Naive thymus-derived CD4-positive, alpha-beta T cell (primary cell): ENCODE data around the gene NPLOC4. TPM values are rescaled to one million over a fixed set of nuclear protein-coding genes. Genes with fewer than 3 reads are reported as not detected.

ENCODE experiments used
- ATAC-seq: fragments of 150-1000 bp; cut with Tn5 transposase; 2 replicates; pipeline ENCODE4 v1.10.0; 2021; ENCODE audit warnings: mild to moderate bottlenecking, moderate library complexity
- CTCF ChIA-PET: fragments of 350-600 bp; sonication (Branson Sonifier 250); formaldehyde crosslinking; loops from one replicate; lab custom pipeline; 2021; ENCODE audit warnings: antibody characterized with exemption; lab: Charles Lee
- POLR2A ChIA-PET: fragments of 350-600 bp; sonication (Branson Sonifier 250); formaldehyde crosslinking; loops from one replicate; lab custom pipeline; 2021; ENCODE audit warnings: antibody characterized with exemption, inconsistent platforms; lab: Charles Lee
- DNase-seq, 9 donors: peaks; one replicate each; pipeline versions ENCODE4 v3.0.0 to v3.0.0-alpha.2; 2020 to 2022; ENCODE audit warnings: mixed read lengths in 1 of 9
- H3K27ac ChIP-seq: one replicate; pipeline ENCODE4 v1.7.0; 2013; ENCODE audit warnings: mild to moderate bottlenecking, low read depth, low read length, moderate library complexity
- H3K27me3 ChIP-seq, 2 donors: one replicate each; pipeline ENCODE4 v1.7.0; 2013; ENCODE audit warnings: low read length in 2 of 2, mild to moderate bottlenecking in 2 of 2, moderate library complexity in 2 of 2; ENCODE audit not compliant: control insufficient read depth in 2 of 2, insufficient read depth in 2 of 2
- H3K36me3 ChIP-seq, 3 experiments: 1 replicate in 2 of 3; 2 replicates in 1 of 3; pipeline ENCODE4 v1.7.0; 2013; ENCODE audit warnings: low read length in 3 of 3, mild to moderate bottlenecking in 3 of 3, moderate library complexity in 1 of 3; ENCODE audit not compliant: insufficient read depth in 3 of 3, control insufficient read depth in 2 of 3
- H3K4me1 ChIP-seq, 2 donors: one replicate each; pipeline ENCODE4 v1.7.0; 2013; ENCODE audit warnings: low read length in 2 of 2, mild to moderate bottlenecking in 2 of 2, moderate library complexity in 1 of 2; ENCODE audit not compliant: control insufficient read depth in 2 of 2, insufficient read depth in 2 of 2
- H3K4me3 ChIP-seq: 2 replicates; pipeline ENCODE4 v1.7.0; 2013; ENCODE audit warnings: mild to moderate bottlenecking, low read length
- H3K9me3 ChIP-seq, 3 experiments: 1 replicate in 2 of 3; 2 replicates in 1 of 3; pipeline ENCODE4 v1.7.0; 2013; ENCODE audit warnings: low read length in 3 of 3; ENCODE audit not compliant: control insufficient read depth in 2 of 3
- H3K27ac Mint-ChIP-seq, 9 donors: one replicate each; pipeline ENCODE4 v1.8.0; 2020 to 2022; ENCODE audit warnings: mixed read lengths in 9 of 9, mild to moderate bottlenecking in 8 of 9, moderate library complexity in 5 of 9, inconsistent platforms in 2 of 9
- H3K27me3 Mint-ChIP-seq, 5 donors: one replicate each; pipeline ENCODE4 v1.8.0; 2021 to 2022; ENCODE audit warnings: mixed read lengths in 5 of 5, mild to moderate bottlenecking in 1 of 5
- H3K36me3 Mint-ChIP-seq, 5 donors: one replicate each; pipeline ENCODE4 v1.8.0; 2020 to 2022; ENCODE audit warnings: mixed read lengths in 5 of 5, mild to moderate bottlenecking in 3 of 5, inconsistent platforms in 1 of 5
- H3K4me1 Mint-ChIP-seq, 7 donors: one replicate each; pipeline ENCODE4 v1.8.0; 2020 to 2022; ENCODE audit warnings: mixed read lengths in 7 of 7, mild to moderate bottlenecking in 3 of 7, inconsistent platforms in 1 of 7
- H3K4me3 Mint-ChIP-seq, 10 donors: one replicate each; pipeline ENCODE4 v1.8.0; 2020 to 2022; ENCODE audit warnings: mild to moderate bottlenecking in 10 of 10, mixed read lengths in 10 of 10, moderate library complexity in 6 of 10, inconsistent platforms in 2 of 10
- H3K9me3 Mint-ChIP-seq, 11 donors: one replicate each; pipeline ENCODE4 v1.8.0; 2020 to 2022; ENCODE audit warnings: mixed read lengths in 11 of 11, mild to moderate bottlenecking in 4 of 11, inconsistent platforms in 1 of 11, moderate library complexity in 1 of 11
- intact Hi-C, 2 donors: fragments of 100-400 bp; cut with micrococcal nuclease; formaldehyde crosslinking; loops; one replicate each; pipeline ENCODE4 v1.15.1; 2023
- polyA plus RNA-seq, 2 donors: library from polyadenylated mRNA; unstranded; fragments of 300-500 nt; fragmentation: Illumina TruSeq; gene quantifications; one replicate each; pipeline ENCODE4 v1.2.3, GENCODE V29; 2021
- total RNA-seq, 6 experiments: library from RNA in 5 of 6; stranded (reverse) in 5 of 6; gene quantifications; 1 replicate in 5 of 6; 2 replicates in 1 of 6; pipeline ENCODE4 v1.2.3 and lab custom pipeline; 2021 to 2026

The NPLOC4 gene
- total and polyA plus RNA-seq, 7 experiments from 2014 or later = 47.8 to 125 (median 84.2) TPM

DNA sequence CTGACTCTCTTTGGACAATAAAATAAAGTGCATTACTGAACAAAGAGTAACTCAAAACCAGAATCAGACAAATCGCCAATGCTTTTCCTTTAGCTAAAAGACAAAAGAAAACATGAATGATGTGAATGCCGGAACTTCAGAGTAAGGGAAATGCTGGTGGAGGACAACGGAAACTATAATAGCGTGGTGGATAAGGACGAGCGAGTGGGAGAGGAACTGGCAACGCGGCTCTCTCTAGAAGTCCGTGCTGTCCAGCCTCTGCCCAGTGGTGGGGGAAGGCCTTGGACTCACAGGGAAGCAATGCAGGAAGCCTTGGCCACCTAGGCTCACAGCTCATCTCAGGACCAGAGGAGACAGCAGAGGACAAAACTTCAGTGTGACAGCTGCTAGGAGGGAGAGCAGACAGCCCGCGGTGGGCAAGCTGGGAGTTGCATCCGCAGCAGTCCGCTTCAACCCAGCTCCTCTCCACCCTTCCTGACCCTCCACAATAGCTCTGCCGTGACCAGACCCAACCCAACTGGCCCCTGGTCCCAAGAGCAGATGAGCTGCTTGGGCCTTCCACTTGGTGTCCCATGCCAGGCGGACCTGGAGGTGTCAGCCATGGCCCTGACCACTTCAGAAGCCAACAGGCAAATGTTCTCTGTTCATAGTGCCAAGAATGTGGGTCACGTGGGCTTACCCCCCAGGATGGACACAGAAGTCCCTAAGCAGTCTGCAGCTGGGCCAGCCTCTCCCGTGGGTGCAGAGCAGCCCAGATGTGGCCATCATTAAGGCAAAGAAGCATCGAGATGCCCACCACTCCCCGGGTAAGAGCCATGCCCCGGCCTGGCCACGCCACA, 79.4 kb downstream of the NPLOC4 start:
- no peak overlapping the region for H3K4me3 Mint-ChIP-seq
- H3K4me3 ChIP-seq = no peak overlapping the region
- ChIA-PET CTCF (no interaction called here), POLR2A (interaction anchor here (0.8 to 1.0 kb wide), 2 partner anchors 9 to 19 kb away, joined by 3 read pairs; no protein-coding TSS in a partner anchor)
- DNase-seq = no peak
- H3K27me3 ChIP-seq = no peaks in the 10 kb centered on the region
- intact Hi-C loops = loop anchor here in 1 of 2 donors (10.0 kb wide), 1 partner anchor 1103 kb away; no protein-coding TSS in a partner anchor
- H3K9me3 ChIP-seq = no peaks in the 10 kb centered on the region
- peaks cover 7 to 20% (median 17%) of the 10 kb centered on the region in 7 donors for H3K4me1 Mint-ChIP-seq
- no peaks in the 10 kb centered on the region for H3K27me3 Mint-ChIP-seq
- peak overlapping the region in 2 of 9 donors; percentile 3 to 64 for H3K27ac Mint-ChIP-seq
- no peak for ATAC-seq
- H3K9me3 Mint-ChIP-seq = no peaks in the 10 kb centered on the region
- H3K4me1 ChIP-seq = peaks cover 11 to 12% of the 10 kb centered on the region in 2 donors
- peaks cover 0 to 48% (median 3%) of the 10 kb centered on the region in 3 experiments for H3K36me3 ChIP-seq
- H3K27ac ChIP-seq = no peak overlapping the region
- peaks cover 0 to 18% (median 5%) of the 10 kb centered on the region in 5 donors for H3K36me3 Mint-ChIP-seq

DNA sequence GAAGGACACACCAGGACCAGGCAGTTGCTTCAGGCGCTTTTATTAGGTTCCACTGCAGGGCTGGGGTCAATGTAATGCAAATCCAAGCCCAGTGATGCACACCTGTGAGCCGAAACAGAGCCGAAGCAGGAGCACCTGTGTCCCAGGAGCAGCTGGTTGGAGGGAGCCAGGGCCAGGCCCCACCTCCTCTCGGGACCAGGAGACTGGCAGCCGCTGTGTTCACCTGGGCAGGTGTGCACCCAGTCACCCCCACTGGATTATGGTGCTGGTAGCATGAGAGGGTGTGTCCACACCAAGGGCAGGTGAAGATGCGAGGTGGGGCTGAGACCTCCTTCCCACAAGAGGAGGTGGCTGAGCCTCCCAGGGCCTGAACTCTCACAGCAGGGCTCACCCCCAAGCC, 80.0 kb downstream of the NPLOC4 start:
- peaks cover 0 to 42% (median under 1%) of the 10 kb centered on the region in 3 experiments for H3K36me3 ChIP-seq
- H3K27me3 ChIP-seq = no peaks in the 10 kb centered on the region
- Mint-ChIP-seq H3K27ac (no peak overlapping the region), H3K4me3 (no peak overlapping the region), H3K36me3 (peaks cover 0 to 16% (median 3%) of the 10 kb centered on the region in 5 donors), H3K9me3 (no peaks in the 10 kb centered on the region), H3K4me1 (peaks cover 7 to 20% (median 17%) of the 10 kb centered on the region in 7 donors), H3K27me3 (no peaks in the 10 kb centered on the region)
- H3K9me3 ChIP-seq = no peaks in the 10 kb centered on the region
- ChIA-PET POLR2A (interaction anchor here (0.8 to 1.0 kb wide), 2 partner anchors 10 to 19 kb away, joined by 3 read pairs; no protein-coding TSS in a partner anchor), CTCF (no interaction called here)
- H3K4me3 ChIP-seq = no peak overlapping the region
- intact Hi-C loops = loop anchor here in 1 of 2 donors (10.0 kb wide), 1 partner anchor 1102 kb away; no protein-coding TSS in a partner anchor
- DNase-seq (no peak), ATAC-seq (no peak)
- H3K27ac ChIP-seq = no peak overlapping the region
- peaks cover 11 to 12% of the 10 kb centered on the region in 2 donors for H3K4me1 ChIP-seq

- H3K4me1 ChIP-seq = peaks cover 14 to 15% of the 10 kb centered on the region in 2 donors
- no peak for DNase-seq
- POLR2A ChIA-PET = interaction anchor here (0.8 to 6.0 kb wide), 2 partner anchors 14 to 45 kb away, joined by 3 to 65 read pairs; partner anchors contain the start of gene ACTG1
- no peak overlapping the region for H3K4me3 ChIP-seq
- Mint-ChIP-seq H3K4me3 (no peak overlapping the region), H3K36me3 (peaks cover 0 to 15% (median 3%) of the 10 kb centered on the region in 5 donors), H3K4me1 (peaks cover 11 to 24% (median 21%) of the 10 kb centered on the region in 7 donors), H3K27ac (no peak overlapping the region), H3K27me3 (no peaks in the 10 kb centered on the region), H3K9me3 (no peaks in the 10 kb centered on the region)
- peaks cover 0 to 36% (median 0%) of the 10 kb centered on the region in 3 experiments for H3K36me3 ChIP-seq
- no peak for ATAC-seq
- CTCF ChIA-PET = interaction anchor here (1.0 kb wide), 1 partner anchor 8 kb away, joined by 4 read pairs; no protein-coding TSS in a partner anchor
- intact Hi-C loops = loop anchor here in 1 of 2 donors (10.0 kb wide), 1 partner anchor 1101 kb away; no protein-coding TSS in a partner anchor
- no peak overlapping the region for H3K27ac ChIP-seq
- no peaks in the 10 kb centered on the region for H3K27me3 ChIP-seq
- H3K9me3 ChIP-seq = no peaks in the 10 kb centered on the region
Observed at GRCh38 chr17:81556175-81556691, 80.7 kb downstream of the NPLOC4 start.

DNA sequence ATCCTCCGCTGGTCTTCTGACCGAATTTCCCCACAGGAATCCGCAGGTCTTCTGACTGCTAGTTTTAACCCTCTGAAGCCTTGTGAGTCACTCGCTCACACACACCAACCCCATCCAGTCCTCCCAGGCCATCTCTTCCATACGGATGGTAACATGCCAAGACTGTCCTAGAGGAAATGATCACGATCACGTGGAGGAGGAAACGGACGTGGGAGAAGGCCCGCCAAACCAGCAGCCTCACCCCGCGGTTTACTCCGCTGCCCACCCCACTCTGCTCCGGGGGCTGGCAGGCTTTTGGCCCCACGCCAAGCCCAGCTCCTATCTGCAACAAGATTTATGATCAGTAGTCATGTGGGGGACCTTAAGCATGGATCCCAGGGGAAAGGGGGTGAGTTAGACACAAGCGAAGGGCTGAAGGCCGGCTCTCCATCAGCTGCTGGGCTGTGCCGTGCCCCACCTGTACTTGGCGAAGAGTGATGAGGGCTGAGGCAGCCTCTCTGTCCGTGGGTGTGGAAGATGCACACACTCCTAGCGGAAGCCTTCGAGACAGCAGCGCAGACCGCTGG, 83.2 kb downstream of the NPLOC4 start:
- no peaks in the 10 kb centered on the region for H3K27me3 Mint-ChIP-seq
- no peaks in the 10 kb centered on the region for H3K9me3 ChIP-seq
- peaks cover 17% of the 10 kb centered on the region in 2 donors for H3K4me1 ChIP-seq
- ChIA-PET POLR2A (interaction anchor here (3.0 to 6.0 kb wide), 2 partner anchors 35 to 43 kb away, joined by 27 to 65 read pairs; partner anchors contain the start of gene ACTG1), CTCF (no interaction called here)
- no peaks in the 10 kb centered on the region for H3K27me3 ChIP-seq
- peaks cover 0 to 30% (median 3%) of the 10 kb centered on the region in 3 experiments for H3K36me3 ChIP-seq
- peaks cover 16 to 41% (median 36%) of the 10 kb centered on the region in 7 donors for H3K4me1 Mint-ChIP-seq
- peak overlapping the region; percentile 69 to 95 (median 92) for H3K27ac Mint-ChIP-seq
- peak overlapping the region; percentile 77 for H3K4me3 ChIP-seq
- no peaks in the 10 kb centered on the region for H3K9me3 Mint-ChIP-seq
- intact Hi-C loops = loop anchor here (1.0 to 10.0 kb wide), 17 partner anchors 34 to 1291 kb away; partner anchors contain the start of genes MRPL12 (in 2 of the 2), SLC38A10 (in 2 of the 2), ACTG1 (in 1 of the 2) and ARL16 (in 1 of the 2)
- peak overlapping the region; percentile 95 for H3K27ac ChIP-seq
- ATAC-seq (no peak), DNase-seq (no peak)
- peaks cover 0 to 19% (median 8%) of the 10 kb centered on the region in 5 donors for H3K36me3 Mint-ChIP-seq
- H3K4me3 Mint-ChIP-seq = peak overlapping the region; percentile 88 to 93 (median 90)

GRCh38 chr17:81553018-81553615, 83.8 kb downstream of the NPLOC4 start:
- H3K4me1 Mint-ChIP-seq = peaks cover 16 to 41% (median 36%) of the 10 kb centered on the region in 7 donors
- H3K36me3 ChIP-seq = peaks cover 0 to 27% (median 3%) of the 10 kb centered on the region in 3 experiments
- DNase-seq (peak; percentile 34 to 83 (median 75)), ATAC-seq (peak; percentile 77)
- peaks cover 17% of the 10 kb centered on the region in 2 donors for H3K4me1 ChIP-seq
- no peaks in the 10 kb centered on the region for H3K9me3 ChIP-seq
- H3K4me3 Mint-ChIP-seq = peak overlapping the region; percentile 88 to 93 (median 90)
- intact Hi-C loops = loop anchor here (1.0 to 10.0 kb wide), 17 partner anchors 34 to 1291 kb away; partner anchors contain the start of genes MRPL12 (in 2 of the 2), SLC38A10 (in 2 of the 2), ACTG1 (in 1 of the 2) and ARL16 (in 1 of the 2)
- no peaks in the 10 kb centered on the region for H3K9me3 Mint-ChIP-seq
- H3K4me3 ChIP-seq = peak overlapping the region; percentile 77
- peak overlapping the region; percentile 69 to 95 (median 92) for H3K27ac Mint-ChIP-seq
- peaks cover 0 to 17% (median 8%) of the 10 kb centered on the region in 5 donors for H3K36me3 Mint-ChIP-seq
- H3K27me3 Mint-ChIP-seq = no peaks in the 10 kb centered on the region
- CTCF ChIA-PET = interaction anchor here (0.7 to 1.6 kb wide), 5 partner anchors 14 to 300 kb away, joined by 3 to 7 read pairs (median 4); no protein-coding TSS in a partner anchor
- H3K27ac ChIP-seq = peak overlapping the region; percentile 95
- H3K27me3 ChIP-seq = no peaks in the 10 kb centered on the region
- POLR2A ChIA-PET = interaction anchor here (0.8 to 6.0 kb wide), 10 partner anchors 11 to 258 kb away, joined by 3 to 65 read pairs (median 6); partner anchors contain the start of genes ACTG1 and SLC38A10
